ENCODE results near the gene CBARP. TPM values are rescaled to one million over a fixed set of nuclear protein-coding genes. Genes with fewer than 3 reads are reported as not detected.

CBARP gene
- total and polyA plus RNA-seq, 2 of the 13 experiments (the other 11 are each of a cell fraction or from before 2014, with no cell fraction given) = 1.2 to 1.4 TPM

DNA sequence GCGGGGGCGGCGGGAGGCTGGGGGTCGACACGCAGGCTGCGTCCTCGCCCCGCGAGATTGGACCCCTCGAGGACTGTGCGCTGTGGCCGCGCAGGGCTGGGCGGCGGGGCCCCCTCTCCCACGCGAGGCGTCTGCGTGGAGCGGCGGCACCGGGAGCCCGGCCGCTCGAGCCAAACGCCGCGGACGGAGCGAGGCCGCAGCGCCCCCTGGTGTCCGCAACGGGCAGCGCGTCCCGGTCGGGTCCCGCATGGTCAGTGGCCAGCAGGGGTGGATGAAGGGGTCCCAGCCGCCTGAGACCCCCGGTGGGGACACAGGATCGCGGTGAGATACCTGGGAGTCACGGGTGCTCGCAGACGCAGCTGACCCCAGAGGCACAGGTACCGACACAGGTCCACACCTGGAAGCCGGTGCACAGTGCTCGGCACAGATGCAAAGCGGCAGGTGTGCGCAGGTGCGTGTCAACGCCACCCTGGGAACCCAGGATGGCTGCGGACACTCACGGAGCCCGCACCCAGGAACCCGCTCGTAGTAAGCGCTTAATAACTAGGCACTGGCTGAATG lies 29.2 kb upstream of the CBARP start (continued):
- TF ChIP-seq, protein P1, sequence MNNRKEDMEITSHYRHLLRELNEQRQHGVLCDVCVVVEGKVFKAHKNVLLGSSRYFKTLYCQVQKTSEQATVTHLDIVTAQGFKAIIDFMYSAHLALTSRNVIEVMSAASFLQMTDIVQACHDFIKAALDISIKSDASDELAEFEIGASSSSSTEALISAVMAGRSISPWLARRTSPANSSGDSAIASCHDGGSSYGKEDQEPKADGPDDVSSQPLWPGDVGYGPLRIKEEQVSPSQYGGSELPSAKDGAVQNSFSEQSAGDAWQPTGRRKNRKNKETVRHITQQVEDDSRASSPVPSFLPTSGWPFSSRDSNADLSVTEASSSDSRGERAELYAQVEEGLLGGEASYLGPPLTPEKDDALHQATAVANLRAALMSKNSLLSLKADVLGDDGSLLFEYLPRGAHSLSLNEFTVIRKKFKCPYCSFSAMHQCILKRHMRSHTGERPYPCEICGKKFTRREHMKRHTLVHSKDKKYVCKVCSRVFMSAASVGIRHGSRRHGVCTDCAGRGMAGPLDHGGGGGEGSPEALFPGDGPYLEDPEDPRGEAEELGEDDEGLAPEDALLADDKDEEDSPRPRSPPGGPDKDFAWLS (CRISPR knock-in tag; IDR thresholded peaks at IDR 0.05; ENCODE audit: borderline replicate concordance) = 0 out of 2 replicates have a peak, but pooled peaks have one; percentile 71
- TF ChIP-seq ZKSCAN8 (CRISPR knock-in tag; IDR thresholded peaks at IDR 0.05; ENCODE audit: borderline replicate concordance) (no peak), ZNF878 (CRISPR knock-in tag; IDR thresholded peaks at IDR 0.05) (no peak), TCF12 (IDR thresholded peaks at IDR 0.05) (no peak), TCF12 (CRISPR knock-in tag; IDR thresholded peaks at IDR 0.05) (peak; percentile 62; the same call in 1 of the 2 replicates), ASH2L (IDR thresholded peaks at IDR 0.05; ENCODE audit: insufficient read length, low read depth, low read length) (no peak), SRY (CRISPR knock-in tag; IDR thresholded peaks at IDR 0.05) (peak; percentile 55; the same call in 1 of the 2 replicates), NFE2L2 (IDR thresholded peaks at IDR 0.05; ENCODE audit: low read length) (no peak), SIN3A (IDR thresholded peaks at IDR 0.05; ENCODE audit: borderline replicate concordance, low read depth, low read length) (0 out of 2 replicates have a peak, but pooled peaks have one; percentile 0), ZNF367 (CRISPR knock-in tag; IDR thresholded peaks at IDR 0.05; ENCODE audit: borderline replicate concordance) (no peak), SCMH1 (CRISPR knock-in tag; IDR thresholded peaks at IDR 0.05; ENCODE audit: borderline replicate concordance) (no peak), ZNF784 (CRISPR knock-in tag; IDR thresholded peaks at IDR 0.05; ENCODE audit: borderline replicate concordance) (no peak; the same call in 1 of the 2 replicates), BCL6 (CRISPR knock-in tag; IDR thresholded peaks at IDR 0.05) (no peak), MATR3 (CRISPR knock-in tag; IDR thresholded peaks at IDR 0.05) (no peak), KAT7 (CRISPR knock-in tag; IDR thresholded peaks at IDR 0.05; ENCODE audit: borderline replicate concordance) (no peak), SMAD9 (CRISPR knock-in tag; IDR thresholded peaks at IDR 0.05) (no peak), PLRG1 (conservative IDR thresholded peaks at IDR 0.05) (no peak), PREB (CRISPR knock-in tag; IDR thresholded peaks at IDR 0.05) (no peak), HNF4A (CRISPR knock-in tag; IDR thresholded peaks at IDR 0.05) (no peak), MED1 (CRISPR knock-in tag; IDR thresholded peaks at IDR 0.05) (peak; percentile 48; the same call in 1 of the 2 replicates), ZFP91 (CRISPR knock-in tag; IDR thresholded peaks at IDR 0.05; ENCODE audit: borderline replicate concordance) (no peak; the same call in 1 of the 2 replicates), HOXD1 (CRISPR knock-in tag; IDR thresholded peaks at IDR 0.05) (no peak)
- TF ChIP-seq, protein P2, sequence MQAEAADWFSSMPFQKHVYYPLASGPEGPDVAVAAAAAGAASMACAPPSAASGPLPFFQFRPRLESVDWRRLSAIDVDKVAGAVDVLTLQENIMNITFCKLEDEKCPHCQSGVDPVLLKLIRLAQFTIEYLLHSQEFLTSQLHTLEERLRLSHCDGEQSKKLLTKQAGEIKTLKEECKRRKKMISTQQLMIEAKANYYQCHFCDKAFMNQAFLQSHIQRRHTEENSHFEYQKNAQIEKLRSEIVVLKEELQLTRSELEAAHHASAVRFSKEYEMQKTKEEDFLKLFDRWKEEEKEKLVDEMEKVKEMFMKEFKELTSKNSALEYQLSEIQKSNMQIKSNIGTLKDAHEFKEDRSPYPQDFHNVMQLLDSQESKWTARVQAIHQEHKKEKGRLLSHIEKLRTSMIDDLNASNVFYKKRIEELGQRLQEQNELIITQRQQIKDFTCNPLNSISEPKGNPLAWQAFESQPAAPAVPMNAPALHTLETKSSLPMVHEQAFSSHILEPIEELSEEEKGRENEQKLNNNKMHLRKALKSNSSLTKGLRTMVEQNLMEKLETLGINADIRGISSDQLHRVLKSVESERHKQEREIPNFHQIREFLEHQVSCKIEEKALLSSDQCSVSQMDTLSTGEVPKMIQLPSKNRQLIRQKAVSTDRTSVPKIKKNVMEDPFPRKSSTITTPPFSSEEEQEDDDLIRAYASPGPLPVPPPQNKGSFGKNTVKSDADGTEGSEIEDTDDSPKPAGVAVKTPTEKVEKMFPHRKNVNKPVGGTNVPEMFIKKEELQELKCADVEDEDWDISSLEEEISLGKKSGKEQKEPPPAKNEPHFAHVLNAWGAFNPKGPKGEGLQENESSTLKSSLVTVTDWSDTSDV (CRISPR knock-in tag; IDR thresholded peaks at IDR 0.05) = no peak; the same call in 1 of the 2 replicates
